HG03342 (cell line): Measurements from ENCODE around the gene MCF2L.

Experiments
- ATAC-seq: cut with Tn5 transposase; IDR thresholded peaks from one replicate; pipeline ENCODE4 v1.9.1; 2021; ENCODE audit warnings: mild to moderate bottlenecking, moderate library complexity; ENCODE audit not compliant: unreplicated experiment

MCF2L gene

GRCh38 chr13:112994084-112994780 lies 25.2 kb downstream of the MCF2L start:
- no peak for ATAC-seq

- ATAC-seq: no peak
Measured at GRCh38 chr13:112994781-112995355, 25.9 kb downstream of the MCF2L start.

GRCh38 chr13:112995395-112996191 lies 26.6 kb downstream of the MCF2L start:
- ATAC-seq: no peak

GRCh38 chr13:112996671-112997091 lies 27.7 kb downstream of the MCF2L start:
- no peak for ATAC-seq

- ATAC-seq: no peak
Measured at GRCh38 chr13:112997188-112998130, 28.4 kb downstream of the MCF2L start.

GRCh38 chr13:112998521-112999280 lies 29.7 kb downstream of the MCF2L start:
- no peak for ATAC-seq

GRCh38 chr13:112999414-113000177 lies 30.6 kb downstream of the MCF2L start:
- ATAC-seq: no peak

- ATAC-seq: no peak
Measured at GRCh38 chr13:113000575-113000974, 31.6 kb downstream of the MCF2L start.

GRCh38 chr13:113001241-113002140 lies 32.5 kb downstream of the MCF2L start:
- no peak for ATAC-seq

- no peak for ATAC-seq
Measured at GRCh38 chr13:113002206-113002912, 33.3 kb downstream of the MCF2L start.

GRCh38 chr13:113002913-113003290 lies 33.9 kb downstream of the MCF2L start:
- no peak for ATAC-seq

- ATAC-seq: no peak
Measured at GRCh38 chr13:113004126-113004525, 35.1 kb downstream of the MCF2L start.

GRCh38 chr13:113005076-113005865 lies 36.3 kb downstream of the MCF2L start:
- ATAC-seq: no peak

GRCh38 chr13:113005997-113006396 lies 37.0 kb downstream of the MCF2L start:
- ATAC-seq: no peak

- ATAC-seq: no peak
Measured at GRCh38 chr13:113006660-113007059, 37.6 kb downstream of the MCF2L start.

- ATAC-seq: no peak
Measured at GRCh38 chr13:113008851-113009250, 39.8 kb downstream of the MCF2L start.
